GM18526 (cell line): Measurements from ENCODE around the gene PGM5.

ENCODE experiments used
- POLR2A ChIP-seq: IDR thresholded peaks from 3 replicates; pipeline ENCODE4 v1.6.1; 2011; ENCODE audit not compliant: insufficient read length; ENCODE audit errors: extremely low read depth

Gene PGM5

GRCh38 chr9:68551191-68551590, 194.8 kb downstream of the PGM5 start:
- TF ChIP-seq POLR2A: no peak

- TF ChIP-seq POLR2A: no peak
Measured at GRCh38 chr9:68552700-68553476, 196.5 kb downstream of the PGM5 start.

GRCh38 chr9:68555437-68556150, 199.2 kb downstream of the PGM5 start:
- TF ChIP-seq POLR2A: no peak

- TF ChIP-seq POLR2A: no peak
Measured at GRCh38 chr9:68558545-68558944, 202.1 kb downstream of the PGM5 start.

- no peak for TF ChIP-seq POLR2A
Measured at GRCh38 chr9:68560071-68560844, 203.8 kb downstream of the PGM5 start.

GRCh38 chr9:68562461-68562860, 206.1 kb downstream of the PGM5 start:
- no peak for TF ChIP-seq POLR2A

- no peak for TF ChIP-seq POLR2A
Measured at GRCh38 chr9:68567565-68567964, 211.2 kb downstream of the PGM5 start.

GRCh38 chr9:68574150-68574549, 217.7 kb downstream of the PGM5 start:
- TF ChIP-seq POLR2A: no peak

- TF ChIP-seq POLR2A: no peak
Measured at GRCh38 chr9:68575817-68576216, 219.4 kb downstream of the PGM5 start.

GRCh38 chr9:68577774-68578591, 221.6 kb downstream of the PGM5 start:
- no peak for TF ChIP-seq POLR2A
